Activated CD4-positive, alpha-beta T cell treated with anti-CD3 and anti-CD28 coated beads, Interleukin-2, amount 10 ng/mL, durations not matched to agents 24 days and 14 days (primary cell): ENCODE results near the gene INPP5K. TPM values are rescaled to one million over a fixed set of nuclear protein-coding genes. Genes with fewer than 3 reads are reported as not detected.

Experiments used
- DNase-seq: peaks from one replicate; pipeline ENCODE4 v3.0.0; 2022
- H3K27ac Mint-ChIP-seq: one replicate; pipeline ENCODE4 v1.8.0; 2022; ENCODE audit warnings: mild to moderate bottlenecking, mixed read lengths
- H3K27me3 Mint-ChIP-seq: one replicate; pipeline ENCODE4 v1.8.0; 2022; ENCODE audit warnings: mixed read lengths
- H3K36me3 Mint-ChIP-seq: one replicate; pipeline ENCODE4 v1.8.0; 2022; ENCODE audit warnings: low read depth, mild to moderate bottlenecking, mixed read lengths
- H3K4me1 Mint-ChIP-seq: one replicate; pipeline ENCODE4 v1.8.0; 2021; ENCODE audit warnings: mixed read lengths
- H3K4me3 Mint-ChIP-seq: one replicate; pipeline ENCODE4 v1.8.0; 2022; ENCODE audit warnings: mild to moderate bottlenecking, moderate library complexity, mixed read lengths
- H3K9me3 Mint-ChIP-seq: one replicate; pipeline ENCODE4 v1.8.0; 2021; ENCODE audit warnings: mixed read lengths
- intact Hi-C: fragments of 100-400 bp; cut with micrococcal nuclease; formaldehyde crosslinking; loops from one replicate; pipeline ENCODE4 v1.15.1; 2023
- total RNA-seq: library from RNA; stranded (reverse); gene quantifications from 2 replicates; pipeline ENCODE4 v1.2.3, GENCODE V29; 2022

INPP5K gene
- total RNA-seq, 1 donor from 2014 or later: 21.0 TPM

DNA sequence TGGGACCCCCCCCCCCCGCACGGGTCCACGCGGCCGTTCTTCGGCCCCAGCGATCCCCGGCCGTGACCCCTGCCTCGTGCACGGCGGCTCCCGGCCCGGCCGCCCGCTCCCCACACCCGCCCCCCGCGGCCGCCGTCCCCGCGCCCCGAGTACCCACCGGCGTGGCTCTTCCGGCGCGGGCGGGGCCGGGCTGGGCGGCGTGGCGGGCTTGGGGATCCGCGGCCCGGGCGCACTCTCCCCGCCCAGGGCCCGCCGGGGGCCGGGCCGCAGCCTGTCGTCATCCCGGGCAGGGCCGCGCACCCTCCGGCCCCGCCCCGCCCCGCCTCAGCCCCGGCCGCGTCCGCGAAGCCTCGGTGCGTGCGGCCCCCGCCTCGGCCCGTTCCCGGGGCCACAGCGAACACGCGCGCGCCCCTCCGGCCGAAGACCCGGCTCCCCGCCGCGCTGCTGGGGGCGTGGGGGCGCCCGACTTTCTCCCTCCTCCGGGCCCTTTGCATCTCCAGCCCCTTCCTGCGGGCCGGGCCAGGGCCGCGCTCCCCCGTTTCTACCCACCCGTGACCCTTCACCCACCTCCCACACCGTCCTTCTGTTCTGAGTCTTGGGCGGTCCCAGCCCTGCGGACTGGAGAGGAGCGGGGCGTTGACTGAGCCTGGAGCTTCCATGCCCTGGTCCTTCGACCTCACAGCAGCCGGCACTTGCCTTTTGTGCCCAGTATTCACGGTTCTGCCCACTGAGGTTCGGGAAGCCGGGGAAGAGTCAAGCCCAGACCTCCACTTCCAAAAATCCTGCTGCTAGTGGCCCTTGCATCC is 24.8 kb downstream of the INPP5K start:
- DNase-seq: peak; percentile 91
- intact Hi-C loops: loop anchor here (1.0 to 2.0 kb wide), 2 partner anchors 25 to 35 kb away; partner anchors contain the start of genes CRK and INPP5K

DNA sequence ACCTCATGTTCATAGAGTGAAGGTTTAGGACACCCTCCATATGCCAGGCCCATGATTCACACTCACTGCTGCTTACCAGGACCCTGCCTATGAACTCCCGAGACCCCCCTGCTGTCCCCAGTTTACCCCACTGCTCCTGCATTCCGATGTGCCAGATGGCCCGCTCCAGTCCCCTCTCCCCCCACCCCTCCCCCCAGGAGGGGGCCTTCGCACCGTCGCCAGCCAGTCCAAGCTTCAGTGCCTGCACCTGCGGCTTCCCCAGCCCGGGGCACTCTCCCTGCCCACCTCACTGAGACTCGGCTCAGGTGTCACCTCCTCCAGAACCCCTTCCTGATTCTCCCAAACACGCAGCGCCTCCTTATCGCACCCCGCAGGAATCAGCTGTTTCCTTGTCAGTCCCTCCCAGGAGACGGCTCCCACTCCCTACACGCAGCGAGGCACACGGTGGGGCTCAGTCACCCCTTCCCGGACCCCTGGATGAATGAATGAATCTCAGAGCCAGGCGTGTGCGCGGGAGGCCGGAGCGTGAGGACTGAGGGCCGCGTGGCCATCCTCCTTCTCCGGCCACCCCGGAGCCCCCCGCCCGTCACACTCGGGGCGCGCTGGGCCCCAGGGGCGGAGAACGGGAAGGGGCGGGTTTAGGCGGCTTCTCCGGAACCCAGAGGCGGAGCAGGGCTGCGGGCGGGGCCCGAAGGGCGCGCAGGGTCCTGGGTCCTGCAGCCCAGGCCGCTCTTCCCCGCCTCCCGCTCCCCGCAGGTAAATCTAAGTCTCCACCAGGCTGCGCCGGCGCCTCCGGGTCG is 25.6 kb downstream of the INPP5K start:
- peaks cover 7% of the 10 kb centered on the region for H3K36me3 Mint-ChIP-seq
- no peaks in the 10 kb centered on the region for H3K9me3 Mint-ChIP-seq
- peak overlapping the region; percentile 92 for H3K4me3 Mint-ChIP-seq
- peak; percentile 94 for DNase-seq
- H3K4me1 Mint-ChIP-seq: peaks cover 27% of the 10 kb centered on the region
- peak overlapping the region; percentile 79 for H3K27ac Mint-ChIP-seq
- intact Hi-C loops: loop anchor here (1.0 to 2.0 kb wide), 2 partner anchors 25 to 34 kb away; partner anchors contain the start of genes CRK and INPP5K
- no peaks in the 10 kb centered on the region for H3K27me3 Mint-ChIP-seq

More for the DNA sequence above, 24.8 kb downstream of the INPP5K start:
- Mint-ChIP-seq H3K4me3 (peak overlapping the region; percentile 92), H3K36me3 (peaks cover 8% of the 10 kb centered on the region), H3K27me3 (no peaks in the 10 kb centered on the region), H3K4me1 (peaks cover 27% of the 10 kb centered on the region), H3K9me3 (no peaks in the 10 kb centered on the region), H3K27ac (peak overlapping the region; percentile 87)

DNA sequence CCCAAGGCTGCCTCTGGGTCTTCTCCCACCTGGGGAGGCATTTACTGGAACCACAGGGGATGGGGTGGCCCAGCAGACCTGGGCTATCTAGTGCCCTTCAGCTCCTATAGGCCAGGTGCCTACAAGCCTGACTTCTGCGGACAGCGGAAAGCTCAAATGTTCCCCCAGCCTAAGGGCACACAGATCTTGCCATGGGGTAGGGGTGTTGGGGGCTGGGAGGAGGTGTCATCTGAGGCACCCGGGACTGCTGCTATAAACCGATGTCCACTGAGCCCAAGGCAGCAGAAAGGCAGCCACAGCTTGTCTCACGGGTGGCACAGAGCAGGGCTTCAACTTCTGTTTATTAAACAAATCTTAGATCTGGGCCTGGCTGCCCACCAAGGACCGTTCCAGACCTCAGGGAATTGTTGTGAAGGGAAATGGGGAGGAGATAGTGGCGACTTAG is 27.6 kb downstream of the INPP5K start:
- peaks cover 8% of the 10 kb centered on the region for H3K36me3 Mint-ChIP-seq
- no peak for DNase-seq
- peak overlapping the region; percentile 37 for H3K27ac Mint-ChIP-seq
- H3K27me3 Mint-ChIP-seq: no peaks in the 10 kb centered on the region
- H3K4me1 Mint-ChIP-seq: peaks cover 31% of the 10 kb centered on the region
- H3K9me3 Mint-ChIP-seq: no peaks in the 10 kb centered on the region
- peak overlapping the region; percentile 68 for H3K4me3 Mint-ChIP-seq
- intact Hi-C loops: no loop called here

DNA sequence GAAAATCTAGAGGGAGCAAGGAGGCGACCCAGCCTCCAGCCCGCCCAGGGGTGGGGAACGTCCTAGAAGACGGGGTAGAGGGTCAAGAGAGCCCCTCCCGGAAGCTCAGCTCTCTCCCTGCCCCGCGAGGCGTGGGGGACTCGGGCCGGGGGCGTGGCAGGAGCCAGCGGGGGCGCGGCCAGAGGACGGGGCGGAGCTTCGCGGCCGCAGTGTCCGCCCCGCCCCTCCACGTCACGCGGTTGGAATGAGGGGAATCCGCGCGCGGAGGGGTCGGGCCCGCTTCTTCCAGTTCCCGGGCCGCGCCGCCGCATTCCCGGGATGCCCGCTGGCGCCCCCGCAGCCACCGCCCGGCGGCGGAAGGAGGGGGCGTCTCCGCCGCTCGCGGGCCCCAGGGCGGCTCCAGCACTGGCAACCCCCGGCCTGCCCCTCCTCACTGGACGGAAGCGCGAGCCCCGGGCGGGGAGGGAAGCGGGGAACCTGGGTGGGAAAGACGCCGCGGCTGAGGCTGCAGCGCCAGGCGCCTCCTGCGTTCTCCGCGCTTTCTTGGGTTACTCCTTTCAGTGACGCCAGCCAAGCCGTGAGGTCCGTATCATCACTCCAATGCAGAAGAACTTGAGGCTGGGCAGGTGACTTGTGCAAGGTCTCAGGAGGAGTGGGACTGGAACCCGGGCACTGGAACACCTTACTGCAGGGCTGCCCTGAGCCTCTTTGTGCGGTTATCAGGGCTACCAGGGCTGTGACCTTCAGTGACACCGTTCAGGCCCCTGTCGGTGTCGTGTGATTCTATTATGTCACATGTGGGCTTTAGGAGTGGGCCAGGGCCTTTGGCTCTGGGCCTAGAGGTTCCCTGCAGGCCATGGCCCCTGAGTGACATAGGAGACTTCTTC is 28.2 kb downstream of the INPP5K start:
- DNase-seq: peak; percentile 93
- intact Hi-C loops: no loop called here
- Mint-ChIP-seq H3K27me3 (no peaks in the 10 kb centered on the region), H3K9me3 (no peaks in the 10 kb centered on the region), H3K4me3 (peak overlapping the region; percentile 83), H3K27ac (peak overlapping the region; percentile 86), H3K36me3 (peaks cover 11% of the 10 kb centered on the region), H3K4me1 (peaks cover 29% of the 10 kb centered on the region)

DNA sequence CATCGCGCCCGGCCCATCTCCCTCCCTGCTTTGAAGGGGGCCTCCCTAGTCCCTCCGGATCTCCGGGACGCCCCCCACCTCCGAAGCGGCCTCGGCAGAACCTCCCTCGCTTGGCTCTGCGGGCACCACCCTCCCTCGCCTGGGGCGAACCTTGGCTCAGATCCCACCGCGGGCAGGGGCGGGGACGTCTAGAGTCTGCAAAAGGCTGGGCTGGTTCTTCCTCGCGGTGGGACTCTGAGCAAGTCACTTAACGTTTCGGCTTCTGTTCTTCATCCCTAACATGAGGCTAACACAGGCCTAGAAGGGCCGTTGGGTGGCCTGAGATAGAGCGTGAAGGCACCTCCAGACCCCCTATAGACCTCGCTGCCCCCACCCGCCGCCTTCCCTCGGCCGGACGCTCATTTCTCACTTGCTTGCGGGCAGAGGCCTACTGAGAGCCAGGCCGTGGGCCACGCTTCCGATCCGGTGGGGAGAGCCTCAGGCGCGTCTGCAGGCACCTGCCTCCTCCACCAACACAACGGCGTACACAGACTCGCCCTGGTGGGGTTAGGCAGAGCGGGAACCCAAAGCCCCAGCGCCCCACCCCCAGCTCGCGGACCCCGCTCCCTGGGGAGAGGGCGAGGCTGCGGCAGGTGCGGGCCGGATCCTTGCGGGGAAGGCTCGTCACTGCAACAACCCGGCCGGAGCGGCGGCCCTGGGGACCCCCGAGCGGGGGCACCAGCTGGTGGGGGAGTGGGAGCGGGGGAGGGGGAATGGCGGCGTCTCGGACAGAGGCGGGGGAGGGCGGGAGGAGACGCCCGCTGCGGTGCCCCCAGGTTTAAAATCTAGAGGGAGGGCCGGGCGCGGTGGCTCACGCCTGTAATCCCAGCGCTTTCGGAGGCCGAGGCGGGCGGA is 29.4 kb downstream of the INPP5K start:
- H3K4me3 Mint-ChIP-seq: peak overlapping the region; percentile 83
- H3K4me1 Mint-ChIP-seq: peaks cover 27% of the 10 kb centered on the region
- no peaks in the 10 kb centered on the region for H3K27me3 Mint-ChIP-seq
- no peaks in the 10 kb centered on the region for H3K9me3 Mint-ChIP-seq
- peak overlapping the region; percentile 86 for H3K27ac Mint-ChIP-seq
- intact Hi-C loops: no loop called here
- peak; percentile 77 for DNase-seq
- peaks cover 17% of the 10 kb centered on the region for H3K36me3 Mint-ChIP-seq

DNA sequence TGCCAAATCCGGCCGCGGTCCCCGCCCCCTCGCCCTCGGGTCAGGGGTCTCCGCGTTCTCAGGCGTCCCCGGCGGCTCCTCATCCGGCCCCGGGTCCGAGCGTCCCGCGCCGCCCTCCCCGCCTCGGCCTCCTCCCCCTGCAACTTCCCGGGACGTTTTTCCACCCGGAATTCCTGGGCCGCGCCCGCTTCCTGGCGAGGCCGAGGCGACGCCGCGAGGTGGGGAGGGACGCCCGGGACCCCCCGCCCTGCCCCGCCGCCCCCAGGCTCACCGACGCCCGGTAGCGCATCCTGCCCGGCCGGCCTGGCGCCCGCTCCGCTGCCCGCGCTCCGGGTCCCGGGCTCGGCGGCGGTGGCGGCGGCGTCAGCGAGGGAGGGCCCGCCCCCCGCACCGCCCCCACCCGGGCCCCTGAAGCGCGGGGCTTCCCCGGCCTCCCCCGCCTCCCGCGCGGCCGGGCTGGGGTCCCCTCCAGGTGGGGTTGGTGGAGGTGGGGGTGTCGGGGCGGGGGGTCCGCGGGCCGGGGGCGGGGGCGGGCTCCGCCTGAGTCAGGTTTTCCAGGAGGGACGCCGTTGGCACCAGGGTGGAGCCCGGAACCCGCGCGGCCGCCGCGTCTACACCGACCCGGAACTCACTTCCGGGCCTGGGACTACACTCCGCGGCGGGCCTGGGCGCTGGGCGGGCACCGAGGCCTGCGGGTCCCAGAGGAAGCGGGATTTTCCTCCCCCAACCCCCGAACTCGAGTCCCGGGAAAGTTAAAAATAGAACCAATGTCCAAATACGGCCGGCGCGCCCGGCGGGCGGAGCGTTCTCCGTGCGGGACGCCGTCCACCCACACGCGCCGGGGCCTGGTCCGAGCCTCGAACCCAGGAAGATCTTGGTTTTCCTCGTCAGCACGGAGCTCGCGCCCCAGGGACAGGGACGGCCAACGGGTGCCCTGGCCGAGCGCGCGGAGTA is 30.7 kb downstream of the INPP5K start:
- peaks cover 24% of the 10 kb centered on the region for H3K4me1 Mint-ChIP-seq
- peak; percentile 90 for DNase-seq
- H3K4me3 Mint-ChIP-seq: peak overlapping the region; percentile 81
- H3K27ac Mint-ChIP-seq: no peak overlapping the region
- intact Hi-C loops: loop anchor here (2.0 kb wide), 1 partner anchor 23 kb away; no protein-coding TSS in a partner anchor
- no peaks in the 10 kb centered on the region for H3K27me3 Mint-ChIP-seq
- peaks cover 26% of the 10 kb centered on the region for H3K36me3 Mint-ChIP-seq
- no peaks in the 10 kb centered on the region for H3K9me3 Mint-ChIP-seq

DNA sequence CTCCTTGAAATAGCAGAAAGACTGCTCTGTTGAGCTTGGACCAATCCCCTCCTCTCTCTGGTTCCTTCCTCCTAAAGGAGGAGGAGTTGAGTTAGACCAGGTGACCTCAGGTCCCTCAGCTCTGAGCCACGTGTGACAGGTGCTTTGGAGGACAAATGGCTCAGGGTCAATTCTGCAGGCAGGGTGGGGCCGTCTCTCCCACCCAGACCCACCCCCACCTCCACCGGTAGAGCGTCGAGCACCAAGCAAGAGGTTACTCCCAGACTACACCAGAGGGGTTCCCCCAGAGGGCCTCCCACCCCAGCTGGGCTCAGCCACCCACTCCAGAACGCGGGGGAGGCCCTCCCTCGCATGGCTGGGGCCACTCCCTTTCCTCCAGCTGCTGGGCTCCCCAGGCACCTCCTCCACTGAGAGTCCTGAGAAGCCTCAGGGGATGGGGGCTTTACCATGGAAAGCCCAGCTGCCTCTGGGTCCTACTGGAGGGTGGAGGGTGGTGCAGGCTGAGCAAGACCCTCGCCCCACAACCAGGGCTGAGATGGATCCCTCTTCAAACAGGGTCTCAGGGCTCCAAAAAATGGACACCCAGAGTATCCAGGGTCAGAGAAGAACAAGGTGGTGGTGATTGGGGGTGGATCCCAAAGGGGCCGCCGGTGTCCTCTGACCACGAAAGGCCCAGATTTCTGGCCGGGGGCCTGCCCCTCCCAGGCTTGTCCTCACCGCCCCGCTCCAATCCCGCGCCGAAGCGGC is 31.6 kb downstream of the INPP5K start:
- peaks cover 20% of the 10 kb centered on the region for H3K4me1 Mint-ChIP-seq
- no peaks in the 10 kb centered on the region for H3K9me3 Mint-ChIP-seq
- peak; percentile 84 for DNase-seq
- H3K36me3 Mint-ChIP-seq: peaks cover 24% of the 10 kb centered on the region
- H3K27me3 Mint-ChIP-seq: no peaks in the 10 kb centered on the region
- H3K4me3 Mint-ChIP-seq: peak overlapping the region; percentile 82
- intact Hi-C loops: loop anchor here (2.0 kb wide), 1 partner anchor 22 kb away; no protein-coding TSS in a partner anchor
- peak overlapping the region; percentile 82 for H3K27ac Mint-ChIP-seq

DNA sequence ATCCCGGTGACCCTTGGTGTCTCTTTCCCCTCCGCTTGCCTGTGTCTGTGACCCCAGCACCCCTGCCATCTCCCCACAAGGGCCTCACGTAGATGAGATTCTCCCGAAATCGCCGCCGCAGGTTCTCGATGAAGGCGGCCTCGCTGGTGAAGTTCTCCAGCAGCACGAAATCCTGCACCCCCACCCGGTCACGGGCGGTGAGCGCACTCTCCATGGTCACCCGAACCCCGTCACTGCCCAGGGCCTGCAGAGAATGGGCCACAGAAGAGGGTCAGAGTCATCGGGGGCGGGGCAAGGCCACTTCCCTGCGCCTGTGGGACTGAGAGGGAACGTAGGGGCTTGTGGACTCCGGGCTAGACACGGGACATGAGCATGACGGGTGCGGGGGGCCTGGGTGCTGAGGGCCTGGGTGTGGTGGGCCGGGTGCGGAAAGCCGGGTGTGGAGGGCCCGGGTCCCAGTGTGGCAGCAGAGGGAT is 32.3 kb downstream of the INPP5K start:
- Mint-ChIP-seq H3K9me3 (no peaks in the 10 kb centered on the region), H3K4me1 (peaks cover 20% of the 10 kb centered on the region), H3K27ac (peak overlapping the region; percentile 76), H3K27me3 (no peaks in the 10 kb centered on the region), H3K4me3 (no peak overlapping the region), H3K36me3 (peaks cover 27% of the 10 kb centered on the region)
- no peak for DNase-seq
- intact Hi-C loops: loop anchor here (2.0 kb wide), 1 partner anchor 21 kb away; no protein-coding TSS in a partner anchor

DNA sequence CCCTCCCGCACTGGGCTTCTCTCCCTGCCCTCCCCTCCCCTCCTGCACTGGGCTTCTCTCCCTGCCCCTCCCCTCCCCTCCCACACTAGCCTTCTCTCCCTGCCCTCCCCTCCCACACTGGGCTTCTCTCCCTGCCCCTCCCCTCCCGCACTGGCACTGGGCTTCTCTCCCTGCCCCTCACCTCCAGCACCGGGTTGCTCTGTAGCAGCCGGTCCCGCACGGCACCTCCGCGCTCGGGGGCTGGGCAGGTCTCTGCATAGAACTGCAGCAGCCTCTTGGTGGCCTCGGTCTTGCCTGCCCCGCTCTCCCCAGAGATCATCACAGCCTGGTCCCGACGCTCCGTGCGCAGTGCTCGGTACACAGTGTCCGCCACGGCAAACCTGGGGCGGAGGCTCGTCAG is 33.7 kb downstream of the INPP5K start:
- intact Hi-C loops: no loop called here
- H3K27me3 Mint-ChIP-seq: no peaks in the 10 kb centered on the region
- H3K9me3 Mint-ChIP-seq: no peaks in the 10 kb centered on the region
- no peak overlapping the region for H3K27ac Mint-ChIP-seq
- peaks cover 35% of the 10 kb centered on the region for H3K36me3 Mint-ChIP-seq
- no peak overlapping the region for H3K4me3 Mint-ChIP-seq
- peaks cover 12% of the 10 kb centered on the region for H3K4me1 Mint-ChIP-seq
- no peak for DNase-seq

DNA sequence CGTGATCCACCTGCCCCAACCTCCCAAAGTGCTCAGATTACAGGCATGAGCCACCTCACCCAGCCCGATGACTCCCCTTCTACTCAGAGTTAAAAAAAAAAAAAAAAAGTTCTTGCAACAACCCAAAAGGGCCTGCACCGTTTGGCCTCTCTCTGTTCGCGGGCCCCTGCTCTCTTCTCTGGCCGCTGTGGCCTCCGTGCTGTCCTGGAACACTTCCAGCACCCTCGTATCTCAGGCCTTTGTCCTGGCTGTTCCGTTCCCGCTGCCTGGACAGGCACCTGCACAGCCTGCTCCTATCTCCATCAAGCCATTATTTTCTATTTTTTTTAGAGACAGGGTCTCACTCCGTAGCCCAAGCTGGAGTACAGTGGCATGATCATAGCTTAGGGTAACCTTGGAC is 34.7 kb downstream of the INPP5K start:
- no peaks in the 10 kb centered on the region for H3K9me3 Mint-ChIP-seq
- DNase-seq: no peak
- intact Hi-C loops: no loop called here
- H3K4me3 Mint-ChIP-seq: no peak overlapping the region
- H3K27ac Mint-ChIP-seq: no peak overlapping the region
- H3K36me3 Mint-ChIP-seq: peaks cover 33% of the 10 kb centered on the region
- peaks cover 7% of the 10 kb centered on the region for H3K4me1 Mint-ChIP-seq
- no peaks in the 10 kb centered on the region for H3K27me3 Mint-ChIP-seq
